Adrenal gland (tissue), 5 donors: ENCODE results near the gene KLHL26.

Experiments used
- POLR2A ChIP-seq, 2 donors: fragments of 450-650 bp; IDR thresholded peaks; one replicate each; pipeline ENCODE4 v1.6.1; 2017; ENCODE audit warnings: antibody characterized with exemption in 2 of 2, mild to moderate bottlenecking in 2 of 2, moderate library complexity in 1 of 2
- TF ChIP-seq, protein P1 (sequence below), 6 experiments: fragments of 450-650 bp in 4 of 6; fragments of 200-600 bp in 2 of 6; sonication (generic) in 1 of 6; IDR thresholded peaks; 1 replicate in 5 of 6; 2 replicates in 1 of 6; pipeline versions ENCODE4 v1.5.1 to v1.8.0; 2016 to 2021; ENCODE audit warnings: antibody characterized with exemption in 6 of 6, mild to moderate bottlenecking in 2 of 6, moderate library complexity in 1 of 6
- donor health status: DM: no; HTN: no; CAD: no.

DNA sequence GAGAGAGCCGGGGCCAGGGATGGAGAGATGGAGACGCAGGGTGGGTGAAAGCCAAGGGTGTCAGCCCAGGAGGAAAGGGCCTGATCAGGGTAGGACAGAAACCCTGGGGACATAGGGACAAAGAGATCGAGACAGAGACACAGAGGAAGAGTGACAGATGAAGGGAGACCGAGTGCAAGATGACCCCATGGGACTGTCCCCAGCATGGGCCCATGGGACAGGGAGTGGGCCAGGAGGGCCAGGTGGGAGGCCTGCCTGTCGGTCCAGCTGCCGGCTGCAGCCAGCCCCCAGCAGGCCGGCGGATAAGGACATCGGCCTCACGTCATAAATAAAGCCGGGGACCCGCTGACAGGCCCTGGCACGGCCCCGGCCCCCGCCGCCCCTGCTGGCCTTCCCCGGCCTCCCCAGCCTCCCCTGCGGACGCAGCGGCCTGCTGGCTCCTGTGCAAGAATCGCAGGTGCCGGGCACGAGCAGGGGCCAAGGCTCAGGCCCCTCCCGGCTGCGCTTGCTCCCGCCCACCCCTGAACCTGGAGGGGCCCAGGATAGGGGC is 41.9 kb upstream of the KLHL26 start:
- TF ChIP-seq, protein P1, sequence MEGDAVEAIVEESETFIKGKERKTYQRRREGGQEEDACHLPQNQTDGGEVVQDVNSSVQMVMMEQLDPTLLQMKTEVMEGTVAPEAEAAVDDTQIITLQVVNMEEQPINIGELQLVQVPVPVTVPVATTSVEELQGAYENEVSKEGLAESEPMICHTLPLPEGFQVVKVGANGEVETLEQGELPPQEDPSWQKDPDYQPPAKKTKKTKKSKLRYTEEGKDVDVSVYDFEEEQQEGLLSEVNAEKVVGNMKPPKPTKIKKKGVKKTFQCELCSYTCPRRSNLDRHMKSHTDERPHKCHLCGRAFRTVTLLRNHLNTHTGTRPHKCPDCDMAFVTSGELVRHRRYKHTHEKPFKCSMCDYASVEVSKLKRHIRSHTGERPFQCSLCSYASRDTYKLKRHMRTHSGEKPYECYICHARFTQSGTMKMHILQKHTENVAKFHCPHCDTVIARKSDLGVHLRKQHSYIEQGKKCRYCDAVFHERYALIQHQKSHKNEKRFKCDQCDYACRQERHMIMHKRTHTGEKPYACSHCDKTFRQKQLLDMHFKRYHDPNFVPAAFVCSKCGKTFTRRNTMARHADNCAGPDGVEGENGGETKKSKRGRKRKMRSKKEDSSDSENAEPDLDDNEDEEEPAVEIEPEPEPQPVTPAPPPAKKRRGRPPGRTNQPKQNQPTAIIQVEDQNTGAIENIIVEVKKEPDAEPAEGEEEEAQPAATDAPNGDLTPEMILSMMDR (IDR thresholded peaks at IDR 0.05) = no peak
- no peak for TF ChIP-seq POLR2A (IDR thresholded peaks at IDR 0.05)
